WTC11 (cell line): ENCODE measurements around the gene EIF5B. TPM values are rescaled to one million over a fixed set of nuclear protein-coding genes. Genes with fewer than 3 reads are reported as not detected.

Experiments
- ATAC-seq: fragments of 200-7000 bp; cut with Tn5 transposase; 2 replicates; pipeline ENCODE4 v1.10.0; 2021; ENCODE audit warnings: mild to moderate bottlenecking, moderate library complexity
- CTCF ChIA-PET: fragments of 300-600 bp; sonication (Branson Sonifier 250); formaldehyde crosslinking; loops from one replicate; lab custom pipeline; 2021; ENCODE audit warnings: antibody characterized with exemption; lab: Charles Lee
- POLR2A ChIA-PET: fragments of 350-600 bp; sonication (Branson Sonifier 250); formaldehyde crosslinking; loops from one replicate; lab custom pipeline; 2021; ENCODE audit warnings: antibody characterized with exemption; lab: Charles Lee
- DNase-seq: peaks from one replicate; pipeline ENCODE4 v3.0.0; 2021; ENCODE audit warnings: low spot score
- H3K27ac Mint-ChIP-seq: 2 replicates; pipeline ENCODE4 v1.8.0; 2021; ENCODE audit warnings: mixed read lengths
- H3K27me3 Mint-ChIP-seq: 2 replicates; pipeline ENCODE4 v1.8.0; 2021; ENCODE audit warnings: low read depth, mild to moderate bottlenecking, moderate library complexity, mixed read lengths
- H3K36me3 Mint-ChIP-seq: 2 replicates; pipeline ENCODE4 v1.8.0; 2021; ENCODE audit warnings: mixed read lengths
- H3K4me1 Mint-ChIP-seq: 2 replicates; pipeline ENCODE4 v1.8.0; 2022; ENCODE audit warnings: mixed read lengths
- H3K4me3 Mint-ChIP-seq: 2 replicates; pipeline ENCODE4 v1.8.0; 2021; ENCODE audit warnings: mild to moderate bottlenecking, moderate library complexity, mixed read lengths
- H3K9me3 Mint-ChIP-seq: 2 replicates; pipeline ENCODE4 v1.8.0; 2021; ENCODE audit warnings: mixed read lengths
- ELF4 ChIP-seq: sonication (generic); formaldehyde crosslinking; IDR thresholded peaks from 2 replicates; pipeline ENCODE4 v1.8.1; 2022; ENCODE audit warnings: low read depth, mild to moderate bottlenecking, moderate library complexity, missing genetic modification reagents
- MLX ChIP-seq: sonication (generic); formaldehyde crosslinking; IDR thresholded peaks from 2 replicates; pipeline ENCODE4 v1.8.1; 2023; ENCODE audit warnings: mild to moderate bottlenecking, missing genetic modification reagents, moderate library complexity
- MXD4 ChIP-seq: fragments of 250-450 bp; sonication (Bioruptor Pico); IDR thresholded peaks from 2 replicates; pipeline ENCODE4 v1.8.0; 2021; ENCODE audit warnings: mild to moderate bottlenecking, moderate library complexity, borderline replicate concordance
- NFE2L1 ChIP-seq: sonication (generic); formaldehyde crosslinking; IDR thresholded peaks from 2 replicates; pipeline ENCODE4 v1.8.1; 2023; ENCODE audit warnings: missing genetic modification reagents
- RORB ChIP-seq: fragments of 250-450 bp; sonication (Bioruptor Pico); IDR thresholded peaks from 2 replicates; pipeline ENCODE4 v1.9.0; 2021; ENCODE audit warnings: mild to moderate bottlenecking
- SP1 ChIP-seq: sonication (generic); formaldehyde crosslinking; conservative IDR thresholded peaks from 2 replicates; pipeline ENCODE4 v1.8.1; 2022; ENCODE audit warnings: missing genetic modification reagents
- TCF7 ChIP-seq: sonication (generic); formaldehyde crosslinking; IDR thresholded peaks from 2 replicates; pipeline ENCODE4 v1.8.0; 2022; ENCODE audit warnings: mild to moderate bottlenecking, low read depth, missing genetic modification reagents, moderate library complexity
- ZNF232 ChIP-seq: sonication (generic); formaldehyde crosslinking; IDR thresholded peaks from 2 replicates; pipeline ENCODE4 v1.8.0; 2022; ENCODE audit warnings: mild to moderate bottlenecking, missing genetic modification reagents
- ZNF263 ChIP-seq: sonication (generic); formaldehyde crosslinking; IDR thresholded peaks from 2 replicates; pipeline ENCODE4 v1.8.1; 2022; ENCODE audit warnings: low read depth, mild to moderate bottlenecking, moderate library complexity, missing genetic modification reagents
- ZNF281 ChIP-seq: sonication (generic); formaldehyde crosslinking; IDR thresholded peaks from 2 replicates; pipeline ENCODE4 v1.8.0; 2023; ENCODE audit warnings: mild to moderate bottlenecking, missing genetic modification reagents
- ZNF396 ChIP-seq: fragments of 250-450 bp; sonication (Bioruptor Pico); IDR thresholded peaks from 2 replicates; pipeline ENCODE4 v1.8.0; 2021; ENCODE audit warnings: mild to moderate bottlenecking, moderate library complexity, borderline replicate concordance
- ZNF416 ChIP-seq: fragments of 250-450 bp; sonication (Bioruptor Pico); IDR thresholded peaks from 2 replicates; pipeline ENCODE4 v1.9.0; 2021; ENCODE audit warnings: mild to moderate bottlenecking, inconsistent platforms
- total RNA-seq: library from RNA; stranded (reverse); gene quantifications from 3 replicates; pipeline ENCODE4 v1.2.3, GENCODE V29; 2021
- TF ChIP-seq, protein P1 (sequence below): sonication (generic); formaldehyde crosslinking; IDR thresholded peaks from 2 replicates; pipeline ENCODE4 v1.8.0; 2022; ENCODE audit warnings: mild to moderate bottlenecking, missing genetic modification reagents
- TF ChIP-seq, protein P2 (sequence below): fragments of 250-450 bp; sonication (Bioruptor Pico); IDR thresholded peaks from 2 replicates; pipeline ENCODE4 v1.9.0; 2021; ENCODE audit warnings: mild to moderate bottlenecking, borderline replicate concordance
- TF ChIP-seq, protein P3 (sequence below): sonication (generic); formaldehyde crosslinking; IDR thresholded peaks from 2 replicates; pipeline ENCODE4 v1.8.0; 2022; ENCODE audit warnings: mild to moderate bottlenecking, missing genetic modification reagents
- TF ChIP-seq, protein P4 (sequence below): sonication (generic); formaldehyde crosslinking; IDR thresholded peaks from 2 replicates; pipeline ENCODE4 v1.8.1; 2022; ENCODE audit warnings: low read depth, missing genetic modification reagents, borderline replicate concordance

The EIF5B gene
- total RNA-seq, 1 experiment from 2014 or later = 68.8 TPM

GRCh38 chr2:99410276-99410675 is 73.1 kb downstream of the EIF5B start (continued):
- no peak for TF ChIP-seq RORB
- TF ChIP-seq, protein P1, sequence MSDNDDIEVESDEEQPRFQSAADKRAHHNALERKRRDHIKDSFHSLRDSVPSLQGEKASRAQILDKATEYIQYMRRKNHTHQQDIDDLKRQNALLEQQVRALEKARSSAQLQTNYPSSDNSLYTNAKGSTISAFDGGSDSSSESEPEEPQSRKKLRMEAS (CRISPR knock-in tag) = no peak
- TF ChIP-seq TCF7 (CRISPR knock-in tag) = no peak
- TF ChIP-seq ELF4 (CRISPR knock-in tag) = no peak
- TF ChIP-seq ZNF396 (CRISPR knock-in tag) = no peak
- TF ChIP-seq, protein P2, sequence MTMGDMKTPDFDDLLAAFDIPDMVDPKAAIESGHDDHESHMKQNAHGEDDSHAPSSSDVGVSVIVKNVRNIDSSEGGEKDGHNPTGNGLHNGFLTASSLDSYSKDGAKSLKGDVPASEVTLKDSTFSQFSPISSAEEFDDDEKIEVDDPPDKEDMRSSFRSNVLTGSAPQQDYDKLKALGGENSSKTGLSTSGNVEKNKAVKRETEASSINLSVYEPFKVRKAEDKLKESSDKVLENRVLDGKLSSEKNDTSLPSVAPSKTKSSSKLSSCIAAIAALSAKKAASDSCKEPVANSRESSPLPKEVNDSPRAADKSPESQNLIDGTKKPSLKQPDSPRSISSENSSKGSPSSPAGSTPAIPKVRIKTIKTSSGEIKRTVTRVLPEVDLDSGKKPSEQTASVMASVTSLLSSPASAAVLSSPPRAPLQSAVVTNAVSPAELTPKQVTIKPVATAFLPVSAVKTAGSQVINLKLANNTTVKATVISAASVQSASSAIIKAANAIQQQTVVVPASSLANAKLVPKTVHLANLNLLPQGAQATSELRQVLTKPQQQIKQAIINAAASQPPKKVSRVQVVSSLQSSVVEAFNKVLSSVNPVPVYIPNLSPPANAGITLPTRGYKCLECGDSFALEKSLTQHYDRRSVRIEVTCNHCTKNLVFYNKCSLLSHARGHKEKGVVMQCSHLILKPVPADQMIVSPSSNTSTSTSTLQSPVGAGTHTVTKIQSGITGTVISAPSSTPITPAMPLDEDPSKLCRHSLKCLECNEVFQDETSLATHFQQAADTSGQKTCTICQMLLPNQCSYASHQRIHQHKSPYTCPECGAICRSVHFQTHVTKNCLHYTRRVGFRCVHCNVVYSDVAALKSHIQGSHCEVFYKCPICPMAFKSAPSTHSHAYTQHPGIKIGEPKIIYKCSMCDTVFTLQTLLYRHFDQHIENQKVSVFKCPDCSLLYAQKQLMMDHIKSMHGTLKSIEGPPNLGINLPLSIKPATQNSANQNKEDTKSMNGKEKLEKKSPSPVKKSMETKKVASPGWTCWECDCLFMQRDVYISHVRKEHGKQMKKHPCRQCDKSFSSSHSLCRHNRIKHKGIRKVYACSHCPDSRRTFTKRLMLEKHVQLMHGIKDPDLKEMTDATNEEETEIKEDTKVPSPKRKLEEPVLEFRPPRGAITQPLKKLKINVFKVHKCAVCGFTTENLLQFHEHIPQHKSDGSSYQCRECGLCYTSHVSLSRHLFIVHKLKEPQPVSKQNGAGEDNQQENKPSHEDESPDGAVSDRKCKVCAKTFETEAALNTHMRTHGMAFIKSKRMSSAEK = no peak
- no peak for TF ChIP-seq SP1 (CRISPR knock-in tag)
- TF ChIP-seq, protein P3, sequence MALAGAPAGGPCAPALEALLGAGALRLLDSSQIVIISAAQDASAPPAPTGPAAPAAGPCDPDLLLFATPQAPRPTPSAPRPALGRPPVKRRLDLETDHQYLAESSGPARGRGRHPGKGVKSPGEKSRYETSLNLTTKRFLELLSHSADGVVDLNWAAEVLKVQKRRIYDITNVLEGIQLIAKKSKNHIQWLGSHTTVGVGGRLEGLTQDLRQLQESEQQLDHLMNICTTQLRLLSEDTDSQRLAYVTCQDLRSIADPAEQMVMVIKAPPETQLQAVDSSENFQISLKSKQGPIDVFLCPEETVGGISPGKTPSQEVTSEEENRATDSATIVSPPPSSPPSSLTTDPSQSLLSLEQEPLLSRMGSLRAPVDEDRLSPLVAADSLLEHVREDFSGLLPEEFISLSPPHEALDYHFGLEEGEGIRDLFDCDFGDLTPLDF (CRISPR knock-in tag) = no peak
- no peak for TF ChIP-seq ZNF232 (CRISPR knock-in tag)
- no peak for TF ChIP-seq MLX (CRISPR knock-in tag)
- TF ChIP-seq ZNF416 (CRISPR knock-in tag) = no peak
- TF ChIP-seq, all 79 proteins: peak for 0

- POLR2A ChIA-PET = no interaction called here
- no peak for TF ChIP-seq ZNF263
- TF ChIP-seq NFE2L1 = no peak
- TF ChIP-seq, protein P4, sequence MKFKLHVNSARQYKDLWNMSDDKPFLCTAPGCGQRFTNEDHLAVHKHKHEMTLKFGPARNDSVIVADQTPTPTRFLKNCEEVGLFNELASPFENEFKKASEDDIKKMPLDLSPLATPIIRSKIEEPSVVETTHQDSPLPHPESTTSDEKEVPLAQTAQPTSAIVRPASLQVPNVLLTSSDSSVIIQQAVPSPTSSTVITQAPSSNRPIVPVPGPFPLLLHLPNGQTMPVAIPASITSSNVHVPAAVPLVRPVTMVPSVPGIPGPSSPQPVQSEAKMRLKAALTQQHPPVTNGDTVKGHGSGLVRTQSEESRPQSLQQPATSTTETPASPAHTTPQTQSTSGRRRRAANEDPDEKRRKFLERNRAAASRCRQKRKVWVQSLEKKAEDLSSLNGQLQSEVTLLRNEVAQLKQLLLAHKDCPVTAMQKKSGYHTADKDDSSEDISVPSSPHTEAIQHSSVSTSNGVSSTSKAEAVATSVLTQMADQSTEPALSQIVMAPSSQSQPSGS (CRISPR knock-in tag) = no peak
- TF ChIP-seq ELF4 (CRISPR knock-in tag) = no peak
- no peak for TF ChIP-seq ZNF281 (CRISPR knock-in tag)
- TF ChIP-seq MXD4 = no peak
- no peak for DNase-seq
- ATAC-seq = no peak
- Mint-ChIP-seq H3K27me3 (no peaks in the 10 kb centered on the region), H3K4me3 (no peak overlapping the region), H3K36me3 (peaks cover 77% of the 10 kb centered on the region), H3K9me3 (no peaks in the 10 kb centered on the region), H3K4me1 (no peaks in the 10 kb centered on the region), H3K27ac (peak overlapping the region; percentile 29)
- CTCF ChIA-PET = no interaction called here
These were observed 77.4 kb downstream of the EIF5B start for GRCh38 chr2:99414566-99414965.
